ENCODE measurements around the gene PTS.
"Not testable (repeated sequence)": the region's sequence is repeated elsewhere in the genome, so short reads cannot be mapped to it uniquely, and the experiment has no call there.

PTS gene

DNA sequence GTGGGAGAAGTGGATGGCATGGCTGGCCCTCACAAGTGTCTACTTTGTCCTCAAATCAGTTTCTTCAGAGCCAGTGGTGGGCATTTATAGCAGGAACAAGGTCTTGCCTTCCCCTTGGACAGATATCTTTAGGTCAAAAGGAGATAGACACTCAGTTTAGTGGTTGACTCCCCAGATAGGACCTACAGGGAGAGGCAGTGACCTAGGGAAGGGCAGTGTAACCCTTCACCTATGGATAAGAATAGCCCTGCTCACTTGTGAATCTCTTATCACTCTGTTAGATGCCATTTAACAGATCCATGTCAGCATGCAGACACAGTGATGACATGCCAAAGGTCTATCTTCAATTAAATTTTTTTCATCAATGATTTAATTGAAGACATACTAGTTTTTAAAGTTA, 39.9 kb upstream of the PTS start:
- DNase-seq (ENCODE audit: low read depth), result no peak
- TF ChIP-seq, protein P1, sequence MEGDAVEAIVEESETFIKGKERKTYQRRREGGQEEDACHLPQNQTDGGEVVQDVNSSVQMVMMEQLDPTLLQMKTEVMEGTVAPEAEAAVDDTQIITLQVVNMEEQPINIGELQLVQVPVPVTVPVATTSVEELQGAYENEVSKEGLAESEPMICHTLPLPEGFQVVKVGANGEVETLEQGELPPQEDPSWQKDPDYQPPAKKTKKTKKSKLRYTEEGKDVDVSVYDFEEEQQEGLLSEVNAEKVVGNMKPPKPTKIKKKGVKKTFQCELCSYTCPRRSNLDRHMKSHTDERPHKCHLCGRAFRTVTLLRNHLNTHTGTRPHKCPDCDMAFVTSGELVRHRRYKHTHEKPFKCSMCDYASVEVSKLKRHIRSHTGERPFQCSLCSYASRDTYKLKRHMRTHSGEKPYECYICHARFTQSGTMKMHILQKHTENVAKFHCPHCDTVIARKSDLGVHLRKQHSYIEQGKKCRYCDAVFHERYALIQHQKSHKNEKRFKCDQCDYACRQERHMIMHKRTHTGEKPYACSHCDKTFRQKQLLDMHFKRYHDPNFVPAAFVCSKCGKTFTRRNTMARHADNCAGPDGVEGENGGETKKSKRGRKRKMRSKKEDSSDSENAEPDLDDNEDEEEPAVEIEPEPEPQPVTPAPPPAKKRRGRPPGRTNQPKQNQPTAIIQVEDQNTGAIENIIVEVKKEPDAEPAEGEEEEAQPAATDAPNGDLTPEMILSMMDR (conservative IDR thresholded peaks at IDR 0.05; ENCODE audit: low read depth, low read length), result no peak
- H3K4me3 ChIP-seq (ENCODE audit: low read depth, low read length), result no peak overlapping the region

DNA sequence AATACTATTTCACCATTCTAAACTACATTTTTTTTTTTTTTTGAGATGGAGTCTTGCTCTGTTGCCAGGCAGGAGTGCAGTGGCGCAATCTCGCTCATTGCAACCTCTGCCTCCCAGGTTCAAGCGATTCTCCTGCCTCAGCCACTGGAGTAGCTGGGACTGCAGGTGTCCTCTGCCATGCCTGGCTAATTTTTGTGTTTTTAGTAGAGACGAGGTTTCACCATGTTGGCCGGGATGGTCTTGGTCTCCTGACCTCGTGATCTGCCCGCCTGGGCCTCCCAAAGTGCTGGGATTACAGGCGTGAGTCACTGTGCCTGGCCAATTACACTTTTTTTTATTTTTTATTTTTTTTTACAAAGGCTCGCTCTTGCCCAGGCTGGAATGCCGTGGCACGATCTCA, 31.1 kb upstream of the PTS start:
- not testable (repeated sequence) for DNase-seq (ENCODE audit: low read depth); H3K4me3 ChIP-seq (ENCODE audit: low read depth, low read length)

DNA sequence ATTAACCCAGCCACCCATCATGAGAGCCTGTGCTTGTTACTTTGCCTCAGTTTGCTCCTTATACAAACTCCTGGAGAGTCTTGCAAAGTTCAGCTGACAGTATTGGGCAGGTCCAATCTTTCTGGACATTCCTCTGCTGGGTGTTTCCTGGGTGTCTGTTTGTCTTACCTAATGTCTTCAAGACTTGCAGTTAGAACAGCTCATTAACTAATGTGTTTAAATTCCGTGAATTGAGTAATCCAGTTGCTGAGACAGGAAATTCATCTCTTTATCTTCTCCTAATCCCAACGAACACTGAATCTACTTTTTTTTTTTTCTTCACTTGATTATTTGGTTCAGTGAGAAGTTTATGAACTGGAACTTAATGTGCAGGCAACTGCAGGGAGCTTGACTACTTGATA, 30.3 kb upstream of the PTS start:
- H3K4me3 ChIP-seq (ENCODE audit: low read depth, low read length), result no peak overlapping the region
- peak; percentile 50 for DNase-seq (ENCODE audit: low read depth)
- TF ChIP-seq, protein P1 (conservative IDR thresholded peaks at IDR 0.05; ENCODE audit: low read depth, low read length), result no peak

DNA sequence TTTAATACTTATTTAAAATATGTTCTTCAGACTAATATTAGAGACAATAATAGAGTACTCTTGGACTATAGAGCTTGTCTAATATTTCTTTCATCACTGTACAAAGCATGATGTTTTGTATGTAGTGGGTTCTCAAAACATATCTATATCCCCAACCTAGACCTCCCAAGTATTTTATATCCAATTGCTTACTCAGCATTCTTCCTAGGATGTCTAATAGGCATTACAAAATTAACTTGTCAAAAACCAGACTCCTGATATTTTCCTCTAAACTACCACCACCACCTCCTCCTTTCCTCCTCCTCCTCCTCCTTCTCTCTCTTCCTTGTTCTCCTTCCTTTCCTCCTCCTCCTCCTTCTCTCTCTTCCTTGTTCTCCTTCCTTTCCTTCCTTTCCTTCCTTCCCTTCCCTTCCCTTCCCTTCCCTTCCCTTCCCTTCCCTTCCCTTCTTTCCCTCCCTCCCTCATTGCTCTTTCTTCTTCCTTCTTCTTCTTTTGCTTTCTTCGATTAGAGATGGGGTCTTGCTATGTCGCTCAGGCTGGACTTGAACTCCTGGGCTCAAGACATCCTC, 29.6 kb upstream of the PTS start:
- no peak overlapping the region for H3K4me3 ChIP-seq (ENCODE audit: low read depth, low read length)
- DNase-seq (ENCODE audit: low read depth), result no peak
- TF ChIP-seq, protein P1 (conservative IDR thresholded peaks at IDR 0.05; ENCODE audit: low read depth, low read length), result no peak

DNA sequence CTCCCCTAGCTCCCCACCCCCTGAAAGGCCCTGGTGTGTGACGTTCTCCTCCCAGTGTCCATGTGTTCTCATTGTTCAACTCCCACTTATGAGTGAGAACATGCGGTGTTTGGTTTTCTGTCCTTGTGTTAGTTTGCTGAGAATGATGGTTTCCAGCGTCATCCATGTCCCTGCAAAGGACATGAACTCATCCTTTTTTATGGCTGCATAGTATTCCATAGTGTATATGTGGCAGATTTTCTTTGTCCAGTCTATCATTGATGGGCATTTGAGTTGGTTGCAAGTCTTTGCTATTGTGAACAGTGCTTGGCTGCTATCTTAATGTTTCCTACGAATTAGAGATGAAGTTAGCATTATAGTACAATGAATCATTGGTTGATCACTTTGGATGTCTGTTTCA, 27.1 kb upstream of the PTS start:
- DNase-seq (ENCODE audit: low read depth); H3K4me3 ChIP-seq (ENCODE audit: low read depth, low read length): not testable (repeated sequence)

DNA sequence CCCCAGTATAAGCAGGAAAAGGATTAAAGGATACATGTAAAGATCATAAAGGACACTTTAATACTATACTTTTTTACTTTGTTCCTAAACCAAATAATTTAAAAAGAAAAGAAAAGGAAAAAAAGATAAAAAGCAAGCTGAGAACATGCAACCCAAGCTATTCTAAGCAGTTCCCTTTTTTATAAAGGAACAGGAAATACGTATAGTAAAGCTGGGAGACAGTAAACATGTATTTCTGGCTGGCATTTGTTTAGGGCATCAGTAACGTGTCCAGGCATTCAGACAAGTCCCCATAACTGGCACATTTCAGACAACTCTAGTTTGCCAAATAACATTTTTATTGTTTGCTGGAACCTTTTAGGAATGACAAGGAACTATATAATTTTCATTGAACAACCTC, 26.0 kb upstream of the PTS start:
- TF ChIP-seq, protein P1 (conservative IDR thresholded peaks at IDR 0.05; ENCODE audit: low read depth, low read length), result no peak
- H3K4me3 ChIP-seq (ENCODE audit: low read depth, low read length), result no peak overlapping the region
- DNase-seq (ENCODE audit: low read depth), result no peak

DNA sequence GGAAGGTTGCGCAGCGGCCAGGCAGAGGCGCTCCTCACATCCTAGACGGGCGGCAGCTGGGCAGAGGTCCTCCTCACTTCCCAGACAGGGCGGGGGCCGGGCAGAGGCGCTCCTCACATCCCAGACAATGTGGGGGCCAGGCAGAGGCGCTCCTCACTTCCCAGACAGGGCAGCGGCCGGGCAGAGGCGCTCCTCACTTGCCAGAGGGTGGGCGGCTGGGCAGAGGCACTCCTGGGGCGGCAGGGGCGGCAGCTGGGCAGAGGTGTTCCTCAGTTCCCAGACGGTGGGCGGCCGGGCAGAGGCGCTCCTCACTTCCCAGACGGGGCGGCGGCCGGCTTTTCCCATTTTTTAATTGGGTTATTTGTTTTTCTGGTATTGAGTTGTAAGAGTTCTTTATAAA, 20.2 kb upstream of the PTS start:
- H3K4me3 ChIP-seq (ENCODE audit: low read depth, low read length), result no peak overlapping the region
- TF ChIP-seq, protein P1 (conservative IDR thresholded peaks at IDR 0.05; ENCODE audit: low read depth, low read length), result no peak
- no peak for DNase-seq (ENCODE audit: low read depth)

DNA sequence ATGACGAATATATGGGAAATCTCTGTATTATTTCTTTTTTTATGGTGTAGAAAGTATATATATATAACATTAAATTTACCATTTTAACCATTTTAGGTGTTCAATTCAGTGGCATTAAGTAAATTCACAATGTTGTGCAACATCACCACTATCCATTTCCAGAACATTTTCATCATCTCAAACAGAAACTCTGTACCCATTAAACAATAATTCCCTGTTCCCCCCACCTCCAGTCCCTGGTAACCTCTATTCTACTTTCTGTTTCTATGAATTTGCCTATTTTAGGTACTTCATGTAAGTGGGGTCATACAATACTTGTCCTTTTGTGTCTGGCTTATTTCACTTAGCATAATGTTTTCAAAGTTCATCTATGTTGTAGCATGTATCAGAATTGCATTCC, 15.3 kb upstream of the PTS start:
- DNase-seq (ENCODE audit: low read depth), result no peak
- no peak overlapping the region for H3K4me3 ChIP-seq (ENCODE audit: low read depth, low read length)
- TF ChIP-seq, protein P1 (conservative IDR thresholded peaks at IDR 0.05; ENCODE audit: low read depth, low read length), result no peak

All from choroid plexus epithelial cell (primary cell).